GM19324 (cell line): ENCODE results near the gene NCBP1.
A peak's percentile ranks its signal among the peaks of the same experiment; 100 is the strongest.
"Not testable (repeated sequence)": the region's sequence is repeated elsewhere in the genome, so short reads cannot be mapped to it uniquely, and the experiment has no call there.

Experiments
- ATAC-seq: cut with Tn5 transposase; IDR thresholded peaks from one replicate; pipeline ENCODE4 v1.9.1; 2021; ENCODE audit warnings: mild to moderate bottlenecking, moderate library complexity; ENCODE audit not compliant: unreplicated experiment, low FRiP score

Gene NCBP1

GRCh38 chr9:97622483-97622882, 11.1 kb upstream of the NCBP1 start:
- ATAC-seq, result not testable (repeated sequence)

- no peak for ATAC-seq
Measured at GRCh38 chr9:97623946-97624345, 9.7 kb upstream of the NCBP1 start.

- ATAC-seq, result no peak
Measured at GRCh38 chr9:97625620-97626019, 8.0 kb upstream of the NCBP1 start.

- no peak for ATAC-seq
Measured at GRCh38 chr9:97627624-97628023, 6.0 kb upstream of the NCBP1 start.

GRCh38 chr9:97628668-97629067, 5.0 kb upstream of the NCBP1 start:
- no peak for ATAC-seq

GRCh38 chr9:97629156-97629555, 4.5 kb upstream of the NCBP1 start:
- ATAC-seq, result no peak

- no peak for ATAC-seq
Measured at GRCh38 chr9:97630591-97630990, 3.0 kb upstream of the NCBP1 start.

GRCh38 chr9:97632248-97632984, 1.2 kb upstream of the NCBP1 start:
- ATAC-seq, result peak; percentile 13

- no peak for ATAC-seq
Measured at GRCh38 chr9:97633859-97634490, 354 bp downstream of the NCBP1 start.

- no peak for ATAC-seq
Measured at GRCh38 chr9:97635026-97635425, 1.4 kb downstream of the NCBP1 start.

GRCh38 chr9:97636903-97637302, 3.3 kb downstream of the NCBP1 start:
- ATAC-seq, result no peak

- no peak for ATAC-seq
Measured at GRCh38 chr9:97638666-97639065, 5.0 kb downstream of the NCBP1 start.

GRCh38 chr9:97640325-97640724, 6.7 kb downstream of the NCBP1 start:
- ATAC-seq, result no peak

- ATAC-seq, result no peak
Measured at GRCh38 chr9:97645720-97646119, 12.1 kb downstream of the NCBP1 start.

- no peak for ATAC-seq
Measured at GRCh38 chr9:97647996-97648395, 14.4 kb downstream of the NCBP1 start.

- no peak for ATAC-seq
Measured at GRCh38 chr9:97651646-97652045, 18.0 kb downstream of the NCBP1 start.

- no peak for ATAC-seq
Measured at GRCh38 chr9:97658707-97659106, 25.1 kb downstream of the NCBP1 start.

GRCh38 chr9:97659771-97660170, 26.1 kb downstream of the NCBP1 start:
- ATAC-seq, result no peak

- ATAC-seq, result no peak
Measured at GRCh38 chr9:97660340-97660739, 26.7 kb downstream of the NCBP1 start.

GRCh38 chr9:97660847-97661246, 27.2 kb downstream of the NCBP1 start:
- ATAC-seq, result no peak

- no peak for ATAC-seq
Measured at GRCh38 chr9:97665742-97666141, 32.1 kb downstream of the NCBP1 start.
